ENCODE measurements around the gene CERS5. TPM values are rescaled to one million over a fixed set of nuclear protein-coding genes. Genes with fewer than 3 reads are reported as not detected.

The CERS5 gene, protein sequence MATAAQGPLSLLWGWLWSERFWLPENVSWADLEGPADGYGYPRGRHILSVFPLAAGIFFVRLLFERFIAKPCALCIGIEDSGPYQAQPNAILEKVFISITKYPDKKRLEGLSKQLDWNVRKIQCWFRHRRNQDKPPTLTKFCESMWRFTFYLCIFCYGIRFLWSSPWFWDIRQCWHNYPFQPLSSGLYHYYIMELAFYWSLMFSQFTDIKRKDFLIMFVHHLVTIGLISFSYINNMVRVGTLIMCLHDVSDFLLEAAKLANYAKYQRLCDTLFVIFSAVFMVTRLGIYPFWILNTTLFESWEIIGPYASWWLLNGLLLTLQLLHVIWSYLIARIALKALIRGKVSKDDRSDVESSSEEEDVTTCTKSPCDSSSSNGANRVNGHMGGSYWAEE
- total RNA-seq: 28.4 and 35.5 TPM in 2 replicates

GRCh38 chr12:50167049-50167828 lies at the start of gene CERS5:
CERS5 (minus strand) TSS chr12:50167369; CDS start chr12:50167297, 72 bp downstream.

DNA sequence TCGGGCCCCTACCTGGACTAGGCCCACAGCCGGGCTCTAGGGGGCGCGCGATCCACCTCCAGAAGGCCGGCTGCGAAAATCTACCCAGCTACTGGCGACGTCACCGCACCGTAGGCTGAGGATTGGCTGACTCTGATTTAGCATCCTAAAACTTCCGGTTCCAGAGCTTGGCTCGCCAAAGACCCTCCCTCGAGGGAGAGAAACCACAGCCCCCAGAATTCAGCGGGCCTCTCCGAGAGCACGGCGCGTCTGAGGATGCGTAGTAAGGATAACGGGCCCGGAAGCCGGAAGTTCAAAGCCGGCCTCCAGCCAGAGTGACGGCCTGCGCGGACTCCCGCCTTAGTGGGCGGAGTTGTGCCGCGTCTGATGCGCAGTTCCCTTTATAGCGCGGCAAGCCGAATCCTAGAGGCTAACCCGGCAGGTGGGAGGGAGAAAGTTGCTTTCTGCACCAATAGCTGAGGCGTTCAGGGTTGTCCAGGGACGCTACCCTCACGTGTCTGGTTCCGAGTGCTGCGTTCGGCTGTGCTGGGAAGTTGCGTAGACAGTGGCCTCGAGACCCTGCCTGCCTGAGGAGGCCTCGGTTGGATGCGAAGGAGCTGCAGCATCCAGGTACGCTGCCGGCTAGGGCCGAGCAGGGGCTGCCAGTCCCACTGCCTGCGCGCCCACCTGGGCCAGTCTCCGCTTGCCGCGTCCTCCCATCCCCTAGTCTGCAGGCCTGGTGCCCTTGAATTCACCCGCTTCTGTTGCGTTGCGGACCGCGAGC lies 55.3 kb downstream of the CERS5 start, which contains the start of gene COX14:
COX14 (plus strand) TSS at position 544 of the 763 bp plus-strand sequence. CDS start 7,808 bp downstream, outside the sequence.

DNA sequence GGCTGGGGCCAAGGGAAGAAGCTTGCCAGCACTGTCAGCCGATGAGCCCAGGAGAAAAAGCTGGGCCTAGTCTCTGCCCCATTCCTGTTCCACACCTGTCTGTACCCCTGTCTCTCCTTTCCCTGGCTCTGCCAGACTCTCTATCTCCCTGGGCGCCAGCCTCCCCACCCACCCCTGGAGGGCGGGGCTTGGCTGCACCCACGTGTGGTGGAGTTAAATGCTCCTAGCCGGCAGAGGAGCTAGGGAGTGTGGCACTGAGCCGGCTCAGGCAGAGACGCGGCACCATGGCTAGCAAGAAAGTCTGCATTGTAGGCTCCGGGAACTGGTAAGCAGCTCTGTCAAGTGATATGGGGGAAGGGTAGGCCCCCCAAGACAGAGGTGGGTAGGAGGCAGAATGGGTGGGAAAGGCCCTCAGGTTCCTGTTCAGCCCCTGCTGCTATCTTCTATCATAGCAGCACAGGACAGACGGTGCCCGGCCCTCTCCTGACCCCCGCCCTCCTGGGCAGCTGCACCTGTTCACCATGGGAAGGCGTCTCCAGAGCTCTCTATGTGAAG lies 63.3 kb downstream of the CERS5 start, which contains the start of gene GPD1:
GPD1 (plus strand) TSS at position 242 of the 555 bp plus-strand sequence; CDS start at position 285, 43 bp downstream.

GRCh38 chr12:50084775-50085614 lies 82.2 kb downstream of the CERS5 start, which contains the start of gene SMARCD1:
SMARCD1 (plus strand) TSS chr12:50085342; CDS start chr12:50085370, 28 bp downstream.

Other genes starting within 250 kb of the CERS5 start
- gene AQP2, start 216.6 kb downstream of the CERS5 start, total RNA-seq: not detected in 2 replicates
- not detected in 2 replicates for gene AQP5, start 205.5 kb downstream of the CERS5 start, total RNA-seq
- 0.12 TPM in 1 of 2 replicates, not detected in the other for gene AQP6, start 194.4 kb downstream of the CERS5 start, total RNA-seq
- gene RACGAP1, start 141.9 kb downstream of the CERS5 start, total RNA-seq: 51.1 and 168 TPM in 2 replicates
- 0.66 and 3.6 TPM in 2 replicates for gene ASIC1, start 109.8 kb downstream of the CERS5 start, total RNA-seq
- gene SMARCD1, start 82.0 kb downstream of the CERS5 start, total RNA-seq: 30.4 and 46.1 TPM in 2 replicates
- 0.25 TPM in 1 of 2 replicates, not detected in the other for gene GPD1, start 63.4 kb downstream of the CERS5 start, total RNA-seq
- gene COX14, start 55.1 kb downstream of the CERS5 start, total RNA-seq: 32.4 and 41.6 TPM in 2 replicates
- 89.0 and 96.9 TPM in 2 replicates for gene LIMA1, start 116.2 kb upstream of the CERS5 start, total RNA-seq
- gene FAM186A, start 229.2 kb upstream of the CERS5 start, total RNA-seq: under 0.01 TPM in 1 of 2 replicates, not detected in the other
- 38.7 and 42.6 TPM in 2 replicates for gene LARP4, start 233.5 kb upstream of the CERS5 start, total RNA-seq

All from uterine smooth muscle cell (primary cell).